ENCODE data around the gene STARD3.

STARD3 gene

GRCh38 chr17:39674179-39674578, 37.2 kb downstream of the STARD3 start:
- no peak for DNase-seq

GRCh38 chr17:39674702-39675389, 37.9 kb downstream of the STARD3 start:
- DNase-seq, result peak; percentile 40

GRCh38 chr17:39675390-39676082, 38.6 kb downstream of the STARD3 start:
- no peak for DNase-seq

- peak; percentile 88 for DNase-seq
Measured at GRCh38 chr17:39676198-39676819, 39.4 kb downstream of the STARD3 start.

GRCh38 chr17:39677072-39677471, 40.1 kb downstream of the STARD3 start:
- DNase-seq, result no peak

- peak; percentile 44 for DNase-seq
Measured at GRCh38 chr17:39677542-39678339, 40.8 kb downstream of the STARD3 start.

GRCh38 chr17:39678340-39679116, 41.6 kb downstream of the STARD3 start:
- no peak for DNase-seq

GRCh38 chr17:39679521-39680192, 42.7 kb downstream of the STARD3 start:
- DNase-seq, result no peak

- DNase-seq, result no peak
Measured at GRCh38 chr17:39683295-39683939, 46.5 kb downstream of the STARD3 start.

GRCh38 chr17:39684369-39685192, 47.6 kb downstream of the STARD3 start:
- no peak for DNase-seq

- DNase-seq, result no peak
Measured at GRCh38 chr17:39687101-39687545, 50.2 kb downstream of the STARD3 start.

GRCh38 chr17:39687546-39688474, 50.9 kb downstream of the STARD3 start, which contains the start of gene PGAP3:
PGAP3 (minus strand) TSS chr17:39688057; CDS start chr17:39688014, 43 bp downstream.
- DNase-seq, result peak; percentile 97

GRCh38 chr17:39688475-39688835, 51.5 kb downstream of the STARD3 start:
- no peak for DNase-seq

GRCh38 chr17:39688945-39689344, 52.0 kb downstream of the STARD3 start:
- no peak for DNase-seq

GRCh38 chr17:39694593-39694992, 57.6 kb downstream of the STARD3 start:
- DNase-seq, result no peak

- DNase-seq, result no peak
Measured at GRCh38 chr17:39695089-39695474, 58.1 kb downstream of the STARD3 start.

GRCh38 chr17:39696731-39697130, 59.8 kb downstream of the STARD3 start:
- DNase-seq, result no peak

GRCh38 chr17:39697961-39698360, 61.0 kb downstream of the STARD3 start:
- no peak for DNase-seq

Data from NCI-H510A treated with DMSO at 0.1 percent for 48 hours (cell line).